GM13977 (cell line): Measurements from ENCODE around the gene TWNK.
"Not testable (repeated sequence)": the region's sequence is repeated elsewhere in the genome, so short reads cannot be mapped to it uniquely, and the experiment has no call there.

Source experiments
- DNase-seq: peaks from one replicate; pipeline ENCODE4 v3.0.0; 2012; ENCODE audit warnings: low spot score
- in situ Hi-C: fragments of 300-500 bp; cut with MboI; formaldehyde crosslinking; loops from one replicate; pipeline ENCODE4 v1.12.0; 2022; ENCODE audit warnings: low sequenced_read_pairs, low pct_unique_long_range_greater_than_20kb, mixed read lengths, inconsistent platforms; ENCODE audit not compliant: unreplicated experiment
- TF ChIP-seq, protein P1 (sequence below): IDR thresholded peaks from 2 replicates; pipeline ENCODE4 v1.5.1; 2012; ENCODE audit warnings: mild to moderate bottlenecking, control low read depth; ENCODE audit not compliant: insufficient read depth; ENCODE audit errors: extremely low read depth, missing control alignments

Gene TWNK

DNA sequence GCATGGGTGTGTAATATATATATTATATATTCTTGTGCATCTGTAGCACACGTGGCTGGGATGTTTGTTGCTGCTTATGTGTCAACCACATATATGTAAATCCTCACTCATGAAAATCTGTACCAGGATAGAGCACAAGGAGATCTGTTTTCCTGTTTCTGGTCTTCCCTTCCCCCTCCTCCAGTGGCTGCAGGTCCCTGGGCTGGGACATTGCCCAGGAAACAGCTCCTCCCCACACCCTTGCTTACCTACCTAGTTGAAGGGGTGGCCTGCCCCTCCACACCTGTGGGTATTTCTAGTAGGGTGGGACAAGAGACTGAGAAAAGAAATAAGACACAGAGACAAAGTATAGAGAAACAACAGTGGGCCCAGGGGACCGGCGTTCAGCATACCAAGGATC, 45.9 kb downstream of the TWNK start:
- TF ChIP-seq, protein P1, sequence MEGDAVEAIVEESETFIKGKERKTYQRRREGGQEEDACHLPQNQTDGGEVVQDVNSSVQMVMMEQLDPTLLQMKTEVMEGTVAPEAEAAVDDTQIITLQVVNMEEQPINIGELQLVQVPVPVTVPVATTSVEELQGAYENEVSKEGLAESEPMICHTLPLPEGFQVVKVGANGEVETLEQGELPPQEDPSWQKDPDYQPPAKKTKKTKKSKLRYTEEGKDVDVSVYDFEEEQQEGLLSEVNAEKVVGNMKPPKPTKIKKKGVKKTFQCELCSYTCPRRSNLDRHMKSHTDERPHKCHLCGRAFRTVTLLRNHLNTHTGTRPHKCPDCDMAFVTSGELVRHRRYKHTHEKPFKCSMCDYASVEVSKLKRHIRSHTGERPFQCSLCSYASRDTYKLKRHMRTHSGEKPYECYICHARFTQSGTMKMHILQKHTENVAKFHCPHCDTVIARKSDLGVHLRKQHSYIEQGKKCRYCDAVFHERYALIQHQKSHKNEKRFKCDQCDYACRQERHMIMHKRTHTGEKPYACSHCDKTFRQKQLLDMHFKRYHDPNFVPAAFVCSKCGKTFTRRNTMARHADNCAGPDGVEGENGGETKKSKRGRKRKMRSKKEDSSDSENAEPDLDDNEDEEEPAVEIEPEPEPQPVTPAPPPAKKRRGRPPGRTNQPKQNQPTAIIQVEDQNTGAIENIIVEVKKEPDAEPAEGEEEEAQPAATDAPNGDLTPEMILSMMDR = no peak
- in situ Hi-C loops = no loop called here
- DNase-seq = no peak

DNA sequence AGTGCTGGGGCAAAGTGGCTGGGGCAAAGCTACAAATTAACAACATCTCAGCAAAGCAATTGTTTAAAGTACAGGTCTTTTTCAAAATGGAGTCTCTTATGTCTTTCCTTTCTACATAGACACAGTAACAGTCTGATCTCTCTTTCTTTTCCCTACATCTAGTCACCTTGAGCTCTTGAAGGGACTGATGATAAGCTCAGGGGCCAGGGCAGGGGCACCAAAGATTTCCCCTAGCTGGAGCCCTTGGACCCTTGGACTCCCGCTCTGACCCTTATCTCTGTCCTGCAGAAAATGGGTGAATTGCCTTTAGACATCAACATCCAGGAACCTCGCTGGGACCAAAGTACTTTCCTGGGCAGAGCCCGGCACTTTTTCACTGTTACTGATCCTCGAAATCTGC, 47.1 kb downstream of the TWNK start:
- in situ Hi-C loops = not testable (repeated sequence)

GRCh38 chr10:101035314-101035713, 48.0 kb downstream of the TWNK start:
- in situ Hi-C loops = no loop called here
- DNase-seq = no peak
- TF ChIP-seq, protein P1 = no peak

More for the DNA sequence above, 47.1 kb downstream of the TWNK start:
- not testable (repeated sequence) for DNase-seq

DNA sequence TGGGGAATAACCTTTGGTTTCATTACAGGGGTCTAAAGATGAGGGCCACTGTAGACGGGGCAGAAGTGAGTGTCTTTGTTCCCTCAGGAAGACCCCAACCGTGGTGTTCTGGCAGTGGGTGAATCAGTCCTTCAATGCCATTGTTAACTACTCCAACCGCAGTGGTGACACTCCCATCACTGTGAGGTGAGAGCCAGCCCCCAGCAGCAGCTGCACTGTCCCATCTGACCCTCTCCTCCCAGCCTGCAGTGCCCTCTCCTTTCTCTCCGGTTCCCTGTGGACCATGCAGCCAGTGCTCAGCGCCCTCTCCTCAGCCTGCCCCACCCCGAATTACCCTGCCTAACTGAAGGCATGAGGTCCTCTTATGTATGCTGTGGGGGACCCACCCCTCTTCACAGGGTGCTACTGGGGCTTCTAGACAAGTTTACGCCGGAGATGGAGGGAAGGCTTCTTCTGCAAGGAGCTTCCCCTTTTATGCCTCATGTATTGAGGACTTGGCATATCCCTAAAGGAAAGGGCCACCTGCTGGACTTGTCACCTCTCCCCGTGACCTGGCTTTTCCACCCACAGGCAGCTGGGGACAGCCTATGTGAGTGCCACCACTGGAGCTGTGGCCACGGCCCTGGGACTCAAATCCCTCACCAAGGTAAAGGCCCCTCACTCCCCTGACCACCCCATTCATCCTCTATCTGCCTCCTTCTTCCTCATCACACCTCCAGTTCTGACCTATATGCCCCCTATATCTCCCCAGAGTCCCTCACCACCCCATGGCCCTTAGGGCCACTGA, 48.8 kb downstream of the TWNK start:
- DNase-seq = no peak
- in situ Hi-C loops = no loop called here
- TF ChIP-seq, protein P1 = no peak

DNA sequence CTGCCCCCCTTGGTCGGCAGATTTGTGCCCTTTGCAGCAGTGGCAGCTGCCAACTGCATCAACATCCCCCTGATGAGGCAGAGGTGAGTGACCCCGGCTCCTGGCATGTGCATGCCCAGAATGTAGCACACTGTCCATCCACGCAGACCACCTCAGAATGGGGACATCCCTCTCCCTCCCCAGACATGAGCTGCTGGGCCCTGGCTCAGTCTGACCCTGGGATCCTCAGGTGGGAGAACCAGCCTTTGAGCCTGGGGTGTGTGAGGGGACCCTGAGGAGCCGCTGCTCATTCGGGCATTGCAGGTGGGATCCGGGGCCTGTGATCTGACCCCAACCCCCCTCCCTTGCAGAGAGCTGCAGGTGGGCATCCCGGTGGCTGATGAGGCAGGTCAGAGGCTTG, 49.4 kb downstream of the TWNK start:
- TF ChIP-seq, protein P1 = no peak
- no peak for DNase-seq
- in situ Hi-C loops = no loop called here

- DNase-seq = no peak
- in situ Hi-C loops = no loop called here
- TF ChIP-seq, protein P1 = no peak
These were observed 51.1 kb downstream of the TWNK start for GRCh38 chr10:101038484-101038883.

GRCh38 chr10:101040061-101040460, 52.7 kb downstream of the TWNK start:
- no peak for DNase-seq
- in situ Hi-C loops = no loop called here
- TF ChIP-seq, protein P1 = no peak
